Measurements from ENCODE around the gene CHRDL2.

Gene CHRDL2

GRCh38 chr11:74748211-74749126 lies 17.2 kb upstream of the CHRDL2 start, which contains the start of gene RNF169:
Gene RNF169 (plus strand): TSS chr11:74748849. CDS start chr11:74748881, 32 bp downstream.
- peak; percentile 70 for DNase-seq (ENCODE audit: low read depth in 2 of 2)

- no peak for DNase-seq (ENCODE audit: low read depth in 2 of 2)
These were observed 15.6 kb upstream of the CHRDL2 start for GRCh38 chr11:74746868-74747267.

- DNase-seq (ENCODE audit: low read depth in 2 of 2): no peak
These were observed 13.1 kb upstream of the CHRDL2 start for GRCh38 chr11:74744277-74744676.

GRCh38 chr11:74743640-74744039 lies 12.4 kb upstream of the CHRDL2 start:
- no peak for DNase-seq (ENCODE audit: low read depth in 2 of 2)

- no peak for DNase-seq (ENCODE audit: low read depth in 2 of 2)
These were observed 10.8 kb upstream of the CHRDL2 start for GRCh38 chr11:74742070-74742469.

- peak in 1 of 2 donors; percentile 14 for DNase-seq (ENCODE audit: low read depth in 2 of 2)
These were observed 8.5 kb upstream of the CHRDL2 start for GRCh38 chr11:74739546-74740270.

- DNase-seq (ENCODE audit: low read depth in 2 of 2): no peak
These were observed 4.8 kb upstream of the CHRDL2 start for GRCh38 chr11:74736031-74736430.

- DNase-seq (ENCODE audit: low read depth in 2 of 2): no peak
These were observed 4.2 kb upstream of the CHRDL2 start for GRCh38 chr11:74735365-74735928.

GRCh38 chr11:74734559-74734925 lies 3.3 kb upstream of the CHRDL2 start:
- DNase-seq (ENCODE audit: low read depth in 2 of 2): no peak

- no peak for DNase-seq (ENCODE audit: low read depth in 2 of 2)
These were observed 510 bp downstream of the CHRDL2 start for GRCh38 chr11:74730571-74731260.

- no peak for DNase-seq (ENCODE audit: low read depth in 2 of 2)
These were observed 1.8 kb downstream of the CHRDL2 start for GRCh38 chr11:74729397-74729796.

GRCh38 chr11:74726547-74727182 lies 4.6 kb downstream of the CHRDL2 start:
- DNase-seq (ENCODE audit: low read depth in 2 of 2): peak in 1 of 2 donors; percentile 26

GRCh38 chr11:74725701-74726100 lies 5.5 kb downstream of the CHRDL2 start:
- DNase-seq (ENCODE audit: low read depth in 2 of 2): no peak

GRCh38 chr11:74723511-74723910 lies 7.7 kb downstream of the CHRDL2 start:
- no peak for DNase-seq (ENCODE audit: low read depth in 2 of 2)

- DNase-seq (ENCODE audit: low read depth in 2 of 2): no peak
These were observed 9.8 kb downstream of the CHRDL2 start for GRCh38 chr11:74721479-74721835.

GRCh38 chr11:74720596-74721478 lies 10.4 kb downstream of the CHRDL2 start:
- no peak for DNase-seq (ENCODE audit: low read depth in 2 of 2)

- no peak for DNase-seq (ENCODE audit: low read depth in 2 of 2)
These were observed 12.2 kb downstream of the CHRDL2 start for GRCh38 chr11:74719011-74719410.

- DNase-seq (ENCODE audit: low read depth in 2 of 2): no peak
These were observed 13.8 kb downstream of the CHRDL2 start for GRCh38 chr11:74717221-74717969.

- no peak for DNase-seq (ENCODE audit: low read depth in 2 of 2)
These were observed 16.3 kb downstream of the CHRDL2 start for GRCh38 chr11:74714904-74715303.

GRCh38 chr11:74713686-74714085 lies 17.5 kb downstream of the CHRDL2 start:
- no peak for DNase-seq (ENCODE audit: low read depth in 2 of 2)
